KMS-11 (cell line): Measurements from ENCODE around the gene PLA2R1.

ENCODE experiments used
- H2AFZ ChIP-seq: fragments of 200-600 bp; sonication (generic); 2 replicates; pipeline ENCODE4 v1.6.1; 2016; ENCODE audit warnings: antibody characterized with exemption, mixed run types, low read depth
- H3K27ac ChIP-seq: fragments of 200-600 bp; sonication (generic); 2 replicates; pipeline ENCODE4 v1.6.1; 2016; ENCODE audit warnings: mild to moderate bottlenecking, mixed run types
- H3K27me3 ChIP-seq: fragments of 200-600 bp; sonication (generic); 2 replicates; pipeline ENCODE4 v1.6.1; 2017; ENCODE audit warnings: mild to moderate bottlenecking, low read depth, mixed run types, moderate library complexity; ENCODE audit not compliant: insufficient read depth
- H3K36me3 ChIP-seq: fragments of 200-600 bp; sonication (generic); 2 replicates; pipeline ENCODE4 v1.6.1; 2017; ENCODE audit warnings: mild to moderate bottlenecking, mixed run types; ENCODE audit not compliant: insufficient read depth
- H3K4me1 ChIP-seq: fragments of 200-600 bp; sonication (generic); 2 replicates; pipeline ENCODE4 v1.6.1; 2016; ENCODE audit warnings: mild to moderate bottlenecking, low read depth, mixed run types; ENCODE audit not compliant: poor library complexity, severe bottlenecking
- H3K4me2 ChIP-seq: fragments of 200-600 bp; sonication (generic); 2 replicates; pipeline ENCODE4 v1.7.0; 2016; ENCODE audit warnings: mild to moderate bottlenecking, mixed run types
- H3K4me3 ChIP-seq: fragments of 200-600 bp; sonication (generic); IDR thresholded peaks from 2 replicates; pipeline ENCODE4 v1.6.1; 2017; ENCODE audit warnings: low read depth, low read length, mixed read lengths; ENCODE audit not compliant: insufficient read depth
- H3K79me2 ChIP-seq: fragments of 200-600 bp; sonication (generic); 2 replicates; pipeline ENCODE4 v1.6.1; 2016; ENCODE audit warnings: low read depth, mixed run types; ENCODE audit not compliant: insufficient read depth
- H3K9ac ChIP-seq: fragments of 200-600 bp; sonication (generic); 2 replicates; pipeline ENCODE4 v1.6.1; 2016; ENCODE audit warnings: mild to moderate bottlenecking, mixed run types
- H4K20me1 ChIP-seq: fragments of 200-600 bp; sonication (generic); 2 replicates; pipeline ENCODE4 v1.6.1; 2016; ENCODE audit warnings: mild to moderate bottlenecking, mixed run types; ENCODE audit not compliant: insufficient read depth
- TF ChIP-seq, protein P1 (sequence below): fragments of 200-600 bp; sonication (generic); conservative IDR thresholded peaks from 2 replicates; pipeline ENCODE4 v1.6.1; 2017; ENCODE audit warnings: low read depth, mild to moderate bottlenecking, antibody characterized with exemption, low read length, moderate library complexity, mixed read lengths

The PLA2R1 gene

DNA sequence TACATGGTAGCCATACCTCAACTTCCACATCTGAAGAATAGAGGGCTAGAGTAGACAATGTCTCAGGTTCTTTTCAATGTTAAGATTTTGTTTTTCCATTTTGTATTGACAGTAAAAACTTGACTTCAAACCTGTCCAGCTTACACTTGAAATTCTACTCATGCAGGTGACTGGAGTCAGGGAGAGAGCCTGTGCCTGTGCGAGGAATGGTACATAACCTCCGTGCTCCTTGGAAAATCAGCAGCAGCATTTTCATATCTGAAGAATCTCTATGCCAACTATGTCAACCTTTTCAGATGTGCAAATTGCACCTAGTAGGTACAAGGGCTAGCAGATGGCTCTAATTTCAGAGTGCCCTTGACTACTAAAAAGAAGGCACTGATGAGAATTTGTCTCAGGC, 2.1 kb downstream of the PLA2R1 start:
- Histone ChIP-seq H3K9ac (no peak overlapping the region), H3K4me2 (no peak overlapping the region), H3K27ac (no peak overlapping the region), H2AFZ (no peak overlapping the region), H3K27me3 (no peaks in the 10 kb centered on the region), H3K36me3 (no peaks in the 10 kb centered on the region), H3K4me1 (no peaks in the 10 kb centered on the region), H3K4me3 (no peak overlapping the region), H3K79me2 (no peaks in the 10 kb centered on the region), H4K20me1 (no peaks in the 10 kb centered on the region)
- TF ChIP-seq, protein P1, sequence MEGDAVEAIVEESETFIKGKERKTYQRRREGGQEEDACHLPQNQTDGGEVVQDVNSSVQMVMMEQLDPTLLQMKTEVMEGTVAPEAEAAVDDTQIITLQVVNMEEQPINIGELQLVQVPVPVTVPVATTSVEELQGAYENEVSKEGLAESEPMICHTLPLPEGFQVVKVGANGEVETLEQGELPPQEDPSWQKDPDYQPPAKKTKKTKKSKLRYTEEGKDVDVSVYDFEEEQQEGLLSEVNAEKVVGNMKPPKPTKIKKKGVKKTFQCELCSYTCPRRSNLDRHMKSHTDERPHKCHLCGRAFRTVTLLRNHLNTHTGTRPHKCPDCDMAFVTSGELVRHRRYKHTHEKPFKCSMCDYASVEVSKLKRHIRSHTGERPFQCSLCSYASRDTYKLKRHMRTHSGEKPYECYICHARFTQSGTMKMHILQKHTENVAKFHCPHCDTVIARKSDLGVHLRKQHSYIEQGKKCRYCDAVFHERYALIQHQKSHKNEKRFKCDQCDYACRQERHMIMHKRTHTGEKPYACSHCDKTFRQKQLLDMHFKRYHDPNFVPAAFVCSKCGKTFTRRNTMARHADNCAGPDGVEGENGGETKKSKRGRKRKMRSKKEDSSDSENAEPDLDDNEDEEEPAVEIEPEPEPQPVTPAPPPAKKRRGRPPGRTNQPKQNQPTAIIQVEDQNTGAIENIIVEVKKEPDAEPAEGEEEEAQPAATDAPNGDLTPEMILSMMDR = no peak

DNA sequence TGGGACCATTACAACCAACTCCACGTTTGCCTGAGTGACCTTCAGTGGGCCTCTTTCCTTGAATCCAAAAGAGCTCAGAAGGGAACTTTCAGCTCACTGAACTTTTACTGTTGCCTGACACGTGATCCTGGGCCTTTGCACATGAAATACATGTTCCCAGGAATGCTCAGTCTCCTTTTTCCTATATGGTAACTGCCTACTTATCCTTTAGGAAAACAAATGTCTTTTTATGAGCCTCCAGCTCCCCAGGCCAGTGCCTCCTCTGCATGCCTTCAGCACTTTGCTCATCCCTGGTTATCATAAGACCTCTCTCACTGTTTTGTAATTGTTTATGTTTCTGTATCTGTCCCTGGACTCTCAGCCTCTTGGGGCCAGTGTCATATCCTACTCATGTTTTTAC, 5.1 kb downstream of the PLA2R1 start:
- Histone ChIP-seq H3K27ac (no peak overlapping the region), H4K20me1 (no peaks in the 10 kb centered on the region), H3K4me2 (no peak overlapping the region), H3K27me3 (no peaks in the 10 kb centered on the region), H3K79me2 (no peaks in the 10 kb centered on the region), H3K36me3 (no peaks in the 10 kb centered on the region), H3K4me3 (no peak overlapping the region), H3K9ac (no peak overlapping the region), H3K4me1 (no peaks in the 10 kb centered on the region), H2AFZ (no peak overlapping the region)
- TF ChIP-seq, protein P1 = no peak

DNA sequence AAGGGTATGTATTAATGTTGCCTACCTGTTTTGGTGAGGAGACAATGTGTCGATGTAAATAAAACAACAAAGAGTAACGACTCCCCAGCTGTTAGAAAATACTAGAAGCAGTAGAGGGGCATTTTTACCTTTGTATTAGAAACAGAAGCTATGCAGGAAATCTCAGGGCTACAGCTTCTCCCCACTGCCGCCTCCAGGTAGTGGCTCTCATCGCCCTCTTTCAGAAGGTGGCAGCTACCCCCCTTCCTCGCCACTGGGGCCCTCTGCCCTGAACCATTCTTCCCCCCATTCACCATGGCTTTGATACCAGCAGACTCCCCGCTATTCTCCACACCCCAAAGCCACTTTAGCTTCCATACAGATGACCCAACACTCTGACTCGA, 6.7 kb downstream of the PLA2R1 start:
- TF ChIP-seq, protein P1 = no peak
- Histone ChIP-seq H3K4me1 (no peaks in the 10 kb centered on the region), H3K4me2 (no peak overlapping the region)

DNA sequence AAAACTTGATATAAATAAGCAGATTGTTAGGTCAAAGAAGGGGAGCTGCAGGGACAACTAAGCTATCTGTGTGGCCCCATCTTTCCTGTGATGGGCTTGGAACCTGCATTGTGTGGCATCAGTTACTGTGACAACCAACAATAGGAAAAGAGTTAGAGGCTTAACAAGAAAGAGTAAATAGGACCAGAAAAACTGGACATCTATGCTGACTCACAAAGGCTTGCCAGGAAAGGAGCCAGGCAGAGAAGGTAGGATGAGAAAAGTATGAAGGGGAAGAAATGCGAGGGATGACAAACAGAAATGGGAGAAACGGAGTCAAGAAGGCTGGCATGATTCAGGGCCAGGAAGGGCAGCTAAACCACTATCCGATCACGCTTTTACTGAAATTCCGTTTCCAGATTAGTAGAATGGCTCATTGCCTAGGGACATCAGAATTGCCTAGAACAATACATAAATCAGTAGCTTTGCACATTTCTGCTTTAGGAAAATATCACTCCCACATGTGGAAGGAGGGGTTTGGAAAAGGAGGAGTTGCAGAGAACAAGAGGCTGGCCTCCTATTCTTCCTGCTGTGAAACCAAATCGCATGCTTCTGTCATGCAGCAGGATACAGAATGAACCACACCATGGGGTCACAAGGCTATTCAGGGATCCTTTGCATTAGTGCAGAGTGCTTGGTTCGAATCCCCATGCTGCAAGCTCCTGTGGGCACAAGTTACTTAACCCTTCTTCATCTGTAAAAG, 7.3 kb downstream of the PLA2R1 start:
- H2AFZ ChIP-seq = no peak overlapping the region

More for the DNA sequence above, 6.7 kb downstream of the PLA2R1 start:
- Histone ChIP-seq H3K4me3 (no peak overlapping the region), H3K36me3 (no peaks in the 10 kb centered on the region), H3K9ac (no peak overlapping the region), H2AFZ (no peak overlapping the region), H3K27ac (no peak overlapping the region), H3K79me2 (no peaks in the 10 kb centered on the region), H3K27me3 (no peaks in the 10 kb centered on the region), H4K20me1 (no peaks in the 10 kb centered on the region)

More for the DNA sequence above, 7.3 kb downstream of the PLA2R1 start:
- H3K4me3 ChIP-seq = no peak overlapping the region
- no peak overlapping the region for H3K4me2 ChIP-seq
- H3K27me3 ChIP-seq = no peaks in the 10 kb centered on the region
- no peak overlapping the region for H3K9ac ChIP-seq
- H4K20me1 ChIP-seq = no peaks in the 10 kb centered on the region
- no peaks in the 10 kb centered on the region for H3K36me3 ChIP-seq
- no peaks in the 10 kb centered on the region for H3K79me2 ChIP-seq
- TF ChIP-seq, protein P1 = no peak
- H3K4me1 ChIP-seq = no peaks in the 10 kb centered on the region
- no peak overlapping the region for H3K27ac ChIP-seq
